Astrocyte (in vitro differentiated cells and primary cell): ENCODE results near the gene MAGEL2. TPM values are rescaled to one million over a fixed set of nuclear protein-coding genes. Genes with fewer than 3 reads are reported as not detected.

Source experiments
- DNase-seq: peaks from one replicate; pipeline ENCODE4 v3.0.0-alpha.2; 2010; ENCODE audit warnings: low read depth
- FAIRE-seq: peaks from 2 replicates; lab custom pipeline; 2011; peaks lifted over from hg19 to GRCh38; lab: Jason Lieb, UNC
- H2AFZ ChIP-seq: 2 replicates; pipeline ENCODE4 v1.6.0; 2012; ENCODE audit warnings: low read depth, low read length, inconsistent platforms
- H3K27ac ChIP-seq: 2 replicates; pipeline ENCODE4 v1.5.1; 2011; ENCODE audit warnings: low read depth, low read length, inconsistent platforms
- H3K27me3 ChIP-seq: 2 replicates; pipeline ENCODE4 v1.6.0; 2011; ENCODE audit warnings: low read length, inconsistent platforms; ENCODE audit not compliant: insufficient read depth
- H3K36me3 ChIP-seq: 2 replicates; pipeline ENCODE4 v1.5.1; 2011; ENCODE audit warnings: low read length, inconsistent platforms; ENCODE audit not compliant: insufficient read depth
- H3K4me1 ChIP-seq: 2 replicates; pipeline ENCODE4 v1.5.1; 2011; ENCODE audit warnings: low read length, inconsistent platforms; ENCODE audit not compliant: insufficient read depth
- H3K4me2 ChIP-seq: 2 replicates; pipeline ENCODE4 v1.6.0; 2012; ENCODE audit warnings: low read length, inconsistent platforms
- H3K4me3 ChIP-seq: 2 replicates; pipeline ENCODE4 v1.5.1; 2011; ENCODE audit warnings: low read depth, mild to moderate bottlenecking, low read length, inconsistent platforms; ENCODE audit not compliant: insufficient read depth
- H3K79me2 ChIP-seq: 2 replicates; pipeline ENCODE4 v1.6.0; 2012; ENCODE audit warnings: mild to moderate bottlenecking, low read length, inconsistent platforms; ENCODE audit not compliant: insufficient read depth
- H3K9ac ChIP-seq: 2 replicates; pipeline ENCODE4 v1.6.0; 2012; ENCODE audit warnings: mild to moderate bottlenecking, low read length, inconsistent platforms
- H3K9me3 ChIP-seq: 2 replicates; pipeline ENCODE4 v1.5.1; 2012; ENCODE audit warnings: low read depth, mild to moderate bottlenecking, low read length, inconsistent platforms; ENCODE audit not compliant: insufficient read depth
- H4K20me1 ChIP-seq: 2 replicates; pipeline ENCODE4 v1.6.0; 2012; ENCODE audit warnings: low read length, inconsistent platforms; ENCODE audit not compliant: insufficient read depth
- H3K27ac Mint-ChIP-seq: one replicate; pipeline ENCODE4 v1.8.0; 2021; ENCODE audit warnings: mild to moderate bottlenecking, mixed read lengths; ENCODE audit not compliant: unreplicated experiment
- H3K27me3 Mint-ChIP-seq: one replicate; pipeline ENCODE4 v1.8.0; 2021; ENCODE audit warnings: low read depth, mixed read lengths; ENCODE audit not compliant: unreplicated experiment
- H3K36me3 Mint-ChIP-seq: one replicate; pipeline ENCODE4 v1.8.0; 2021; ENCODE audit warnings: low read depth, mixed read lengths; ENCODE audit not compliant: unreplicated experiment
- H3K4me1 Mint-ChIP-seq: one replicate; pipeline ENCODE4 v1.8.0; 2021; ENCODE audit warnings: low read depth, mixed read lengths; ENCODE audit not compliant: unreplicated experiment
- H3K4me3 Mint-ChIP-seq: one replicate; pipeline ENCODE4 v1.8.0; 2021; ENCODE audit warnings: mild to moderate bottlenecking, moderate library complexity, mixed read lengths; ENCODE audit not compliant: unreplicated experiment
- H3K9me3 Mint-ChIP-seq: one replicate; pipeline ENCODE4 v1.8.0; 2021; ENCODE audit warnings: mild to moderate bottlenecking, mixed read lengths; ENCODE audit not compliant: unreplicated experiment
- CTCF ChIP-seq: IDR thresholded peaks from 2 replicates; pipeline ENCODE4 v1.5.1; 2011; ENCODE audit warnings: low read depth, mild to moderate bottlenecking, inconsistent platforms, low read length, moderate library complexity; ENCODE audit not compliant: insufficient read depth
- EZH2 ChIP-seq: IDR thresholded peaks from 2 replicates; pipeline ENCODE4 v1.6.1; 2012; ENCODE audit warnings: mild to moderate bottlenecking, low read length, inconsistent platforms; ENCODE audit not compliant: insufficient read depth
- total RNA-seq: library from RNA; stranded (reverse); gene quantifications from 2 replicates; pipeline ENCODE4 v1.2.1, GENCODE V29; 2021

Gene MAGEL2
- total RNA-seq, 1 donor from 2014 or later: 8.6 TPM

- DNase-seq: no peak
- Mint-ChIP-seq H3K27ac (no peak overlapping the region), H3K9me3 (no peaks in the 10 kb centered on the region), H3K36me3 (no peaks in the 10 kb centered on the region), H3K4me1 (no peaks in the 10 kb centered on the region), H3K27me3 (no peaks in the 10 kb centered on the region), H3K4me3 (no peak overlapping the region)
- FAIRE-seq: no peak
- TF ChIP-seq CTCF: no peak
- TF ChIP-seq EZH2: no peak
- Histone ChIP-seq H3K4me3 (no peak overlapping the region), H3K27ac (no peak overlapping the region), H2AFZ (no peak overlapping the region), H4K20me1 (no peaks in the 10 kb centered on the region), H3K4me2 (no peak overlapping the region), H3K27me3 (no peaks in the 10 kb centered on the region), H3K36me3 (no peaks in the 10 kb centered on the region), H3K9me3 (no peaks in the 10 kb centered on the region), H3K9ac (no peak overlapping the region), H3K79me2 (no peaks in the 10 kb centered on the region), H3K4me1 (no peaks in the 10 kb centered on the region)
Measured at GRCh38 chr15:23596736-23597135, 50.9 kb downstream of the MAGEL2 start.

GRCh38 chr15:23595368-23595767, 52.3 kb downstream of the MAGEL2 start:
- H3K79me2 ChIP-seq: no peaks in the 10 kb centered on the region
- no peak overlapping the region for H3K27ac Mint-ChIP-seq
- no peak for TF ChIP-seq CTCF
- TF ChIP-seq EZH2: no peak
- no peaks in the 10 kb centered on the region for H3K27me3 Mint-ChIP-seq
- H3K36me3 Mint-ChIP-seq: no peaks in the 10 kb centered on the region
- H3K4me3 Mint-ChIP-seq: no peak overlapping the region
- no peak overlapping the region for H3K4me2 ChIP-seq
- no peaks in the 10 kb centered on the region for H3K36me3 ChIP-seq
- H3K4me3 ChIP-seq: no peak overlapping the region
- no peaks in the 10 kb centered on the region for H3K4me1 ChIP-seq
- no peaks in the 10 kb centered on the region for H3K27me3 ChIP-seq
- no peaks in the 10 kb centered on the region for H4K20me1 ChIP-seq
- H3K27ac ChIP-seq: no peak overlapping the region
- peaks cover 2% of the 10 kb centered on the region for H3K9me3 Mint-ChIP-seq
- H2AFZ ChIP-seq: no peak overlapping the region
- H3K9me3 ChIP-seq: no peaks in the 10 kb centered on the region
- no peaks in the 10 kb centered on the region for H3K4me1 Mint-ChIP-seq
- no peak for DNase-seq
- FAIRE-seq: no peak
- H3K9ac ChIP-seq: no peak overlapping the region

- Mint-ChIP-seq H3K36me3 (no peaks in the 10 kb centered on the region), H3K9me3 (peaks cover 6% of the 10 kb centered on the region), H3K27me3 (no peaks in the 10 kb centered on the region), H3K27ac (no peak overlapping the region), H3K4me3 (no peak overlapping the region), H3K4me1 (no peaks in the 10 kb centered on the region)
- Histone ChIP-seq H4K20me1 (no peaks in the 10 kb centered on the region), H3K4me1 (no peaks in the 10 kb centered on the region), H3K9ac (no peak overlapping the region), H3K9me3 (no peaks in the 10 kb centered on the region), H3K4me2 (no peak overlapping the region), H3K36me3 (no peaks in the 10 kb centered on the region), H3K79me2 (no peaks in the 10 kb centered on the region), H2AFZ (no peak overlapping the region), H3K27me3 (no peaks in the 10 kb centered on the region), H3K4me3 (no peak overlapping the region), H3K27ac (no peak overlapping the region)
- DNase-seq (no peak), FAIRE-seq (no peak)
- no peak for TF ChIP-seq CTCF
- TF ChIP-seq EZH2: no peak
Measured at GRCh38 chr15:23594252-23594770, 53.4 kb downstream of the MAGEL2 start.

Other genes starting within 250 kb of the MAGEL2 start
- gene GOLGA6L2, start 200.6 kb downstream of the MAGEL2 start, total RNA-seq: not detected in 2 replicates
- gene MKRN3, start 82.2 kb downstream of the MAGEL2 start, total RNA-seq: not detected in 2 replicates
- 59.5 and 61.6 TPM in 2 replicates for gene NDN, start 39.4 kb upstream of the MAGEL2 start, total RNA-seq